Heart left ventricle (tissue), 13 donors: ENCODE results near the gene PPARG.

Source experiments
- CTCF ChIP-seq, 12 donors: fragments of 200-600 bp; sonication (generic) in 4 of 12; IDR thresholded peaks; one replicate each; pipeline versions ENCODE4 v1.5.0 to v1.8.0; 2018 to 2022; ENCODE audit warnings: antibody characterized with exemption in 12 of 12, mild to moderate bottlenecking in 5 of 12
- POLR2A ChIP-seq, 2 donors: fragments of 450-650 bp; IDR thresholded peaks; one replicate each; pipeline ENCODE4 v1.6.1; 2017; ENCODE audit warnings: antibody characterized with exemption in 2 of 2, mild to moderate bottlenecking in 2 of 2, moderate library complexity in 2 of 2
- donor health status: ischemic (EF 13 %, LVEDD 7.1; RV severe dilation, severe dysfunction).
- donor health status: DM: no; HTN: yes; CAD: no.
- donor health status: DM: no; HTN: no; CAD: no.
- donor health status: ischemic (EF 25% LVEDD 6.9; RV normal size, moderate dysfunction).
- donor health status: ischemic (EF 25% LVEDD 5.7; RV mildly dilated, moderate dysfunction).
- donor health status: ischemic (EF 35%, LVEDD 5.7; RV mildly dilated, moderate dysfunction).
- donor health status: nonischemic (EF 11% LVEDD 7.7; RV severe dilation, severe dysfunction).
- donor health status: DM: yes; HTN: yes; CAD: no.
- donor health status: PGD.
- donor health status: ischemic (EF 29% LVEDD 5.4; RV normal size, mild dysfunction).
- donor health status: nonischemic (EF 23%, LVEDD 6.1; RV moderate dilation, normal function).

- no peak for TF ChIP-seq CTCF (IDR thresholded peaks at IDR 0.05)
- TF ChIP-seq POLR2A (IDR thresholded peaks at IDR 0.05): no peak
Observed at GRCh38 chr3:12300137-12300536, 11.3 kb downstream of the PPARG start.
